DND-41 (cell line): ENCODE measurements around the gene CDH23.

ENCODE experiments used
- CTCF ChIP-seq: IDR thresholded peaks from 2 replicates; pipeline ENCODE4 v1.5.1; 2012; ENCODE audit warnings: borderline replicate concordance, low read length, moderate library complexity, mild to moderate bottlenecking; ENCODE audit not compliant: poor library complexity, severe bottlenecking; ENCODE audit errors: extremely low read depth
- EZH2 ChIP-seq: IDR thresholded peaks from 3 replicates; pipeline ENCODE4 v1.6.1; 2012; ENCODE audit warnings: borderline replicate concordance, low read depth, mild to moderate bottlenecking, moderate library complexity, low read length, inconsistent platforms; ENCODE audit not compliant: severe bottlenecking

- TF ChIP-seq CTCF (no peak), EZH2 (no peak)
Measured at GRCh38 chr10:71707240-71707789, 310.6 kb downstream of the CDH23 start.
